NCI-H2196 treated with DMSO at 0.1 percent for 48 hours (cell line): ENCODE results near the gene MALSU1.

Experiments used
- DNase-seq: peaks from one replicate; lab custom pipeline; 2025; ENCODE audit not compliant: unreplicated experiment; lab: John Stamatoyannopoulos, UW

Gene MALSU1

DNA sequence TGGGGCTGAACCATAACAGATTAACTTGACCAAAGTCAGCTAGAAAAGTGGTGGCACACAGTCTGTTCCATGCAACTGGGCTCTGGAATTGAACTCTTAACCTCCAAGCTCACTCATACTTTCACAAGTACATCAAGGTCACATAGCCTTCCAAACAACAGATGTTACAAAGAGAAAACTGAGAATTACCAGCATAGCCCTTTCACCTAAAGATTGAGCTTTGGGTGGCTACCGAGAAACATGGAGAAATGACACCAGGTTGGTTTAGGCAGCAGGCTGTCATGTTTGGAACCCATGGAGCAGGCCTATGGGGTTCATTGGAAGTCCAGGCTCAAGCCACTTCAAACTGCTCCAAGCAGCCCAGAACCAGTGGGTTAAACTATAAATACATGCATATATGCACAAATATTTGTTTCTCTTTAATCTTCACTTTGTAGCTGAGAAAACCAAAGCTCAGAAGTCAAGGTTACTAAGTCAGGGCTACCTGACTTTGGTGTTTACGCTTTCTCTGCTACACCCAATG is 59.1 kb downstream of the MALSU1 start:
- no peak for DNase-seq
